NCI-H2171 treated with DMSO at 0.1 percent for 48 hours (cell line): ENCODE data around the gene RBM20.

Experiments
- DNase-seq: peaks from one replicate; lab custom pipeline; 2025; lab: John Stamatoyannopoulos, UW

The RBM20 gene

DNA sequence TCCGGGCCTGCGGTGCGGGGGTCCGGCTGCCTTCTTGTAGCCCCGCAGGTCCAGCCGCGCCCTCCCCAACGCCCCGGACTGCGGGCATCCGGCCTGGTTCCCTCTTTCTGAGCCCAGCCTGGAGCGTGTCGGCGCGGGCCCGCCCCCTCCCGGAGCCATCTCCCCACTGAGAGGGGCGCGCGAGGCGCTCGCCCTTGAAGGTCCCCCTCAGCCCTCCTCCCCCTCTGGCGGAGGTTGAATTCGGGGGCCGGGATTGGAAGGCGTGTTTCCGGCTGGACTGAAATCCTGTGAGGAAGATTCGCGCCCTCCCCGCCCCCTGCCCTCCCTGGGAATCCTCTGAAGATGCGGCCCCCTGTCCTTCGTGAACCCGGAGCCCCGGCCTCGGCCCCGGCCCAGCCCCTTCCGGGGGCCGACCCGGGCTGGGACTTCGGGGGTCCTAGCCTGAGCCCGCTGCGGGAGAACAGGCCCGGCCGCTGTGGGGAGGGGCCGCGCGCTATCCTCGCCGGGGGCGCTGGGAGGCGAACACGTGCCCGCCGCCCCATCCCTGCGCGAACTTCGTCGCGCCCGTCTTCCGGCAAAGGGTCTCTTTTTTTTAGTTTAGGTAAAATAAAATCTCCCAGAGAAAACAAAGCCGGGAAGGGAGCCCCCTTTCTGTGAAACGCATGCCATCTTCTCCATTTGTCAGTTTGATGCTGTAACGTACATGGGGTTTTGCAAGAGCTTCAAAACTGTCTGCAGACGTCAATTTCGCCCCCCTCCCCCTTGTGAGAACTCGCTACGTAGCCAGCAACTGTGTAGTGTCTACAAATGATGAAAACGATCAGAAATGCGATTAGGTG, 228.2 kb downstream of the RBM20 start:
- peak; percentile 83 for DNase-seq

DNA sequence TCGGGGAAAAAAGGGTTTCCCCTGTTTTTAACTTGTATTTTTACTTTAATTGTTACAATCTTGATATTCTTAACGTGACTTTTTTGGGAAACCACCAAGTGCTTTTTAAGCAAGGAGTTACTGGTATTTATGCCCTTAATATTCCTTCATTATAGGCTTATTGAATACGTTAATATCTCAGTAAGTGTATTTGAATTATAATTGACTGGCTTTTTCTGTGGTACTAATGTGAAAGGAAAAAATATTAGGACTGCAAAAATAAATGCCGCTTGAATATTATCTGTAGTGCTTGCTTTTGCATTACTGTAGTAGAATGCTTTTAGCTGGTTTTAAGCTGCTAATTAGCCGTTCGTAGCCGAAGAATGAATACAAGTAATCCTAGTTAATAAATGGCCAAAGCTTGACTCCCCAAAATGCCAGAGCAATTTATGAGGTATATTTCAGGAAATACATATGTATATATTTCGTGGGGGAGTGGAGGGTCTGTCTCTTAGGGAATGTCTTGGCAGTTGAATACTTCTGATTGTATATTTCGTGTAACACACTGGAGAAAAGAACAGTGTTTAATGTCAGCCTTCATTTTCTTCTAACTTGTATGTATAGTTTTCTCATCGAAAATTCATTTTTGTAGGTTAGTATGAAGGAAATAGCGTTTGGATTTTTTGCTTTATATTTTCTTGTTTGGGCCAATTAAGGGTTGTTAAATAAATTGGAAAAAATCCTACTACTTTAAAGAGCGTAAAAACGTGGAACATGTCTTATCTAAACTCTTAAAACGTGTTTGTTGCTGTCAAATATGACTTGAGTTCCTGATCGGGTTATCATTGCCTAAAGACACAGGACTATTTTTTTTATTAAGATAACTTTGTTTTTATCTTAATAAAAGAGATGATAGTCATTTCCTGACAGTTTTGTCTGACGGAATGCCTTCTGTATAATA, 229.1 kb downstream of the RBM20 start:
- no peak for DNase-seq

DNA sequence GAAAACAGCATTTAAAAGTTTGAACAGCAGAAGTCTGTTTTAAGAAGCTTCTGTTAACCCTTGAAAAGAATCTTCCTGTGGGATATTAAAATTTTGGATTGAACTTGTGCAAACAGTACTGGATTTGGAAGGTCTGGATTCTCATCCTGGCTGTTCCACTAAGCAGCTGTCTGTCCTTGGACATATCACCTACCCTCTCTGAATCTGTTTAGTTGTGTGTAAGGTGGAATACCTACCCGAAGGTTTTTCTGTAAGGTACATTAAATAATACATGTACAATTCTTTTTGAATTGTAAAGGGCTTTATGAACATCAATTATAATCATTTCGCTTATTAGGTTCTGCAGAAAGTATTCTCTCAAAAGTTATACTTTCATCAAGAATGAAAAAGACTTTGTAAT, 229.8 kb downstream of the RBM20 start:
- no peak for DNase-seq

DNA sequence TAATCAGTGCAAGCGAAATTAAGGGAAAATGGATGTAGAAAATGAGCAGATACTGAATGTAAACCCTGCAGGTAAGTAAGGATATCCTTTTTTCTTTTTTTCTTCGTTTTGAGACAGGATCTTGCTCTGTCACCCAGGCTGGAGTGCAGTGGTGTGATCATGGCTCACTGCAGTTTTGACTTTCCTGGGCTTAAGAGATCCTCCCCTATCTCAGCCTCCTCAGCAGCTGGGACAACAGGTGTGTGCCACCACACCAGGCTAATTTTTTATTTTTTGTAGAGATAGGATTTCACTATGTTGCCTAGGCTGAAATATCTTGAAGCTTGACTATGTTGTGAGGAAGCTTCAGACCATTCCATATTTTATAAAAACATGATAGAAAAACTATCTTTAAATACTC, 231.9 kb downstream of the RBM20 start:
- peak; percentile 6 for DNase-seq

DNA sequence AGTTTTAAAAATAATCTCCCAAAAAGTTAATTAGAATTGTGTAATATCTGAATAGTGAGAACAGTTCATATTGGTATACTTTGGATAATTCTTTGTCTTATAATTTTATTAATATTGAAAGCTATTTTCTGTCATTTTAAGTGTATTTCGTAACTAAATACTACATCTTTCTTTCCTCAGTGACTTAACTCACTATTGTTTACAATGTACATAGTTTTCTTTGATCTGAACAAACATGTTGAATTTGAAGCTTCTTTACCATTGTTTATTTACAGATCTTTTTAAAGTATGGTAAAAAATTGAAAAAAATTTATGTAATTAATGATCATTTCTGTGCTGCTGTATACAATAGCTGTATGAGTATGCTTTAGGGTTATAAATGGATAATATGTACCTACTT, 232.7 kb downstream of the RBM20 start:
- no peak for DNase-seq

DNA sequence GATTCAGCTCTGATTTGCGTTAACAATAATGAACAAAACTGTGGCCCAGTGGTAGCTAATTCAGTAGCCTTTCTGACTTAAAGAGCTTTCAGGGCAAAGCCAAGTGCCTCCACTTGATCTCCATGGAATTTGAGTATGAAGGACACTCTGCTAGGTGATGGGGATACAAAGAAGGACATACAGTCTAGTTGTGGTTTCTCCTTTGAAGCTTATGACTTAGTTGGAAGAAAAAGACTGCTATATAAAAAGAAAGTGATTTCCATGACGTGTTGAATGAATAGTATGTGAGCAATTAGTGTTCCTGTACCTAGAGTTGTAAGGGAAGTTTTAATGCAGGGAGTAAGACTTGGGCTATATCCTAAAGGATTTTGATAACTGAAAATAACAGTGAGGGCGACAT, 235.9 kb downstream of the RBM20 start:
- DNase-seq = no peak

DNA sequence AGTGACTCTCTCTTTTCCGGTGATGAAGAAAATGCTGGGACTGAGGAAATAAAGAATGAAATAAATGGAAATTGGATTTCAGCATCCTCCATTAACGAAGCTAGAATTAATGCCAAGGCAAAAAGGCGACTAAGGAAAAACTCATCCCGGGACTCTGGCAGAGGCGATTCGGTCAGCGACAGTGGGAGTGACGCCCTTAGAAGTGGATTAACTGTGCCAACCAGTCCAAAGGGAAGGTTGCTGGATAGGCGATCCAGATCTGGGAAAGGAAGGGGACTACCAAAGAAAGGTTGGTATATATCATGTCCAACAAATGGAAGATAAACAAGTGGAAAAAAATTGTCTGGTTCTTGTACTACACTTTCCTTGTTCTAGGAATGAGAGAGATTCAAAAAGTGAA, 237.1 kb downstream of the RBM20 start:
- no peak for DNase-seq

DNA sequence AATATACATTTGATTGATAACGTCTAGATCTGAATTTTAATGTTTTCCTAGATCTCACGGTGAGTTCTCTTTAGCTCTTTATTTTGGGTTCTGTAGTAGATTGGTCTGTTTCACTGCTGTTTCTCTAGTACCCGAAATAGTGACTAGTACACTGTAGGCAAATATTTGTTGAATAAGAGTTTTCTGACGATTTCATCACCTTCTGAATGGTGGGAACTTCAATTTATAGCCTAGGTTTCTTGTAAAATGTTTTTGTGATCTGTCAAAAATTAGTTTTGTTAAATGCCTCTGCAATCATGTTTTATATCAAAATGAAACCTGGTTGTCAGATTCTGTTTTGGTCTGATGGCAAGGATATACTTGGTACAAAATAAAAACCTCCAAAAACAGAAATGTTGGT, 237.8 kb downstream of the RBM20 start:
- DNase-seq = no peak

DNA sequence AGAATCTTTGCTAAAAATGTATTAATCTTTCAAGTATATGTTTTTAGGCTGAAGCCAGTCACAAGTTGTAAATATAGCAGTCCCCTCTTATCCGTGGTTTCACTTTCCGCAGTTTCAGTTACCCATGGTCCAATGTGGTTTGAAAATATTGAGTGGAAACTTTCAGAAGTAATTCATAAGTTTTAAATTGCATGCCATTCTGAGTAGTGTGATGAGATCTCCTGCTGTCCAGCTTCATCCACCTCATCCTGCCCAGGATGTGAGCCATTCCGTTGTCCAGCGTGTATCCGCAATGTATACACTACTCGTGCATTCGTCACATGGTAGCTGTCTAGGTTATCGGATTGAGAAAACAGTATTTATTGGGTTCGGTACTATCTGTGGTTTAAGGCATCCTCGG, 239.8 kb downstream of the RBM20 start:
- DNase-seq = no peak

DNA sequence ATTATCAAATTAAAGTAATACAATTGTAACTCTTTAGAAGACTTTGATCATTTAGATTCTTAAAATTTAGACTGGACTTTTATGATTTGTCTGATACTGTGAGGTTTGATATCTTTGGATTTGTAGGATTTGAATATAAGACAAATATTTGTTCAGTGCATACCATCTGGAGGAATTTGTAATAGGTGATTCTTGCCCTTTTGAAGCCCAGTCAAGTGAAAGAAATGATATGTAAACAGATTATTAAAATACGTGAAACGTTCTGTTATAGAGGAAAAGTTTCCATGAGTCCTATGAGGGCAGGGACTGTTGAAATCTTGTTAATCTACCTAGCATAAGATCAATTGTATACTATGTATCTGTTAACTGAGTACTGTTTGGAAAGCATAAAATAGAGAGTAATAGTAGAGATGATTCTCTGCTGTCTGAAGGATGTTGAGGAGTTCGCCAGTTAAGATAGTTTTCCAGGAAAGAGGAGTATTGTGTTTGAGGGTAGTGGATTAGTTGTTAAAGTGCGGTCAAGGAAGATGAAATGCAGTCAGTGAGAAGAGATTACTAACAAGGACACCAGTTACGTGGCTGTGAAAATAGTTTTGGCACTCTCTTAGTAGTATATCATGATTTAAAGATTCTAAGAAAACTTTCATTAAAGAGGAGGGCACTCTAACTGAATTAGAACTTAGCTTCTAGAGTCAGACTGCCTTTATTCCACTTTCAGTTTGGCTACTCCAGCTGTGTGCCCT, 242.0 kb downstream of the RBM20 start:
- DNase-seq = no peak

DNA sequence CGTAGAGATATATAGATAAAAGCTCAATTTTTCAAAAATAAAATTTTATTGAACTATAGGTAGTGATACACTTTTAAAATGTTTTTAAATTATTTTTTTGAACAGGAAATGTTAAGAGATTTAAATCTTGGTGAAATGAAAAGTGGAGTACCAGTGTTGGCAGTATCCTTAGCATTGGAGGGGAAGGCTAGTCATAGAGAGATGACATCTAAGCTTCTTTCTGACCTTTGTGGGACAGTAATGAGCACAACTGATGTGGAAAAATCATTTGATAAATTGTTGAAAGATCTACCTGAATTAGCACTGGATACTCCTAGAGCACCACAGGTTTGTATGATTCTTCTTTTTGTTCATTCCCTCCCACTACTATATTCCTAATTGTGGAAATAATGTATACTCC, 243.4 kb downstream of the RBM20 start:
- DNase-seq = no peak
